Epidermal melanocyte (primary cell): ENCODE results near the gene OCA2.
"Not testable (repeated sequence)": the region's sequence is repeated elsewhere in the genome, so short reads cannot be mapped to it uniquely, and the experiment has no call there.

Source experiments
- DNase-seq: peaks from one replicate; pipeline ENCODE4 v3.0.0; 2011; ENCODE audit warnings: low spot score; ENCODE audit not compliant: insufficient read length

The OCA2 gene

DNA sequence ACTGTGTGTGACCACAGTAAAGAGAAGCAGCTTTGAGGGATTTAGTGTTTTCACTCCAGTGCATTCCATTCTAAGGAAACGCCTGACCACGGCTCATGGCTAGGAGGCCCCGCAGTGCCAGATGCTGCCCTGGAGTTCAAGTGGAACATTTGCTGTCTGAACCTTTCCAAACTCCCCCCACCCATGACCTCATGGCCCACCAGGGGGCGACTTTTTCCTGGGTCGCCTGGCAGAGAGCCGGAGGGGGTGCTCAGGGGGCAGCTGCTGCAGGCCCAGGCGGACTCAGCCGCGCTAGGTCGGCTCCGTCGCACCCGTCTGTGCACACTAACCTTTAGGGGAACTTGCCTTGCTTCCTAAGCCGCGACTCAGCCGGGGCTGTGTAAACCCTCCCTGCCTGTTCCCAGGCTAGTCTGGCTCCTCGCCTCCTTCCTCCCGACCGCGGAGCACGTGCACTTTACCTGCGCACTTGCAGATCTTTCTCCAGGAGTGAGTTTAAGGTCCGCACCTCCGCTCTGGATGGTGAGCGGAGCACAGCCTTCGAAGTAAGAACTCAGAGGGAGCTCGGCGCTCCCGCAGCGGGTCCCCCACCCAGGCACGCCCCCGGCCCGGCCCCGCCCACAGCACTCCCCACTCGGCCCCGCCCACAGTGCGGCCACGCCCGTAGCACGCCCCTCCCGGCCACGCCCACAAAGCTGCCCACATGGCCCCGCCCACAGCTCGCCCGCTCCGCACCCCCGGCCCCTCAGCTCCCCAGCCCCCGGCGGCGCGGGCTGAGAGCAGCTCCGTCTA is at the start of gene OCA2:
Gene OCA2 (minus strand): TSS at position 550 of the 789 bp plus-strand sequence. CDS start 17,441 bp downstream, outside the sequence.
- DNase-seq = peak; percentile 60

DNA sequence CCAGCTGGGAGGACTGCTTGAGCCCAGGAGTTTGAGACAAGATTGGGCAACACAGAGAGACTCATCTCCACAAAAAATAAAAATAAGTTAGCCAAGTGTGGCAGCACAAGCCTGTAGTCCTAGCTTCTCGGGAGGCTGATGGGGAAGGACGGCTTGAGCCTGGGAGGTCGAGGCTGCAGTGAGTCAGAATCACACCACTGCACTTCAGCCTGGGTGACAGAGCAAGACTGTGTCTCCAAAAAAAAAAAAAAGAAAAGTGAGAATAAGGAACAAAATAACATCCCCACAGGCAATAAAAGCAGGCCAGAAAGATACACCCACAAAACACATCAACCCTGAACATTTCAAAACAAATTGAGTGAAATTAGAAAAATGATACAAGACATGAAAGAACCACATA is 48.7 kb upstream of the OCA2 start:
- no peak for DNase-seq

DNA sequence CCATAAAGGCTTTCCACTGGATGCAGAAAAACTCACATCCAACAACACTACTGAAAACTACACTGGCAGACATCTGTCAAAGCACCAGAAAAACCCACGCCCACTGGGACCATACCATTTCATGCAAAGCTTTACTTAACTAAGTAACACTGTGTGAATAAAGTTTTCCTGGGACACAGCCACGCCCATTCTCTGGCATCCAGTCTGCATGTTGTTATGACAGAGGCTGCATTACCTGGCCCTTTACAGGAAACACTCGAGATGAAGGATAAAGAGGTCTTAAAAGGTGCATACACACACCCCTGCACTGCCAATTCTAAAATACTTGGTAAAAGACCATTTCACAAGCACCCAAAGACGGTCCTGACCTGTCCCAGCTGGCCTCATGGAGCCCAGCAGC is 46.3 kb upstream of the OCA2 start:
- not testable (repeated sequence) for DNase-seq

DNA sequence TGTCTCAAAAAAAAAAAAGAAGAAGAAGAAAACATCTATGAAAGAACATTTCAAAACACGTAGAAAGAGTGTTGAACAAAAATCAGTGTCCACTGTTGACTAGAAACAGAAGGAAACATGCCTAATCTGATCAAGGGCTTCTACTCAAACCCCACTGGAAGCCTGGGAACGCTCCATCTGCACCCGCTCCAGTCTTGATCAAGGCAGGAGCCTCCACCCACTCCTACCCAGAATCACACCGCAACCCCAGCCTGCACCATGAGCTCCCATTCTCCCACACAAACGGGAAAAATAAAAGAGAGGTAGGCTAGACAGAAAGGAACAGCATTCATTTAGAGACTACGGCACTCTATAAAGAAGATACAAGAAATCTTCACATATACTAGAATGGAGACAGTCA is 40.9 kb upstream of the OCA2 start:
- no peak for DNase-seq

DNA sequence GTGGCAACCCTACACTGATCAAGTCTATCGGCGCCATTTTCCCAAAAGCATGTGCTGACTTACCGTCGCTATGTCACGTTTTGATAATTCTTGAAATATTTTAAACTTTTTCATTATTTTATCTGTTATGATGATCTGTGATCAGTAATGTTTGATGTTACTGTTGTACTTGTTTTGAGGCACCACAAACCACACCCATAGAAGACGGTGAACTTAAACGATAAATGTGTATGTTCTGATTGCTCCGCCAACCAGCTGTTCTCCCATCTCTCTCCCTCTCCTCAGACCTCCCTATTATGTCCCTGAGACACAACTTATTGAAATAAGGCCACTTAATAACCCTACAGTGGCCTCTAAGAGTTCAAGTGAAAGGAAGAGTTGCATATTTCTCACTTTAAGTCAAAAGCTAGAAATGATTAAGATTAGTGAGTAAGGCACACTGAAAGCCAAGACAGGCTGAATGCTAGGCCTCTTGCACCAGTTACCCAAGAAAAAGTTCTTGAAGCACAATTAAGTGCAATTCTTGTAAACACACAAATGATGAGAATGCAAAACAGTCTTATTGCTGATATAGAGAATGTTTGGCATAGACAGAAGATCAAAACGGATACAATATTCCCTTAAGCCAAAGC is 38.4 kb upstream of the OCA2 start:
- DNase-seq = not testable (repeated sequence)

DNA sequence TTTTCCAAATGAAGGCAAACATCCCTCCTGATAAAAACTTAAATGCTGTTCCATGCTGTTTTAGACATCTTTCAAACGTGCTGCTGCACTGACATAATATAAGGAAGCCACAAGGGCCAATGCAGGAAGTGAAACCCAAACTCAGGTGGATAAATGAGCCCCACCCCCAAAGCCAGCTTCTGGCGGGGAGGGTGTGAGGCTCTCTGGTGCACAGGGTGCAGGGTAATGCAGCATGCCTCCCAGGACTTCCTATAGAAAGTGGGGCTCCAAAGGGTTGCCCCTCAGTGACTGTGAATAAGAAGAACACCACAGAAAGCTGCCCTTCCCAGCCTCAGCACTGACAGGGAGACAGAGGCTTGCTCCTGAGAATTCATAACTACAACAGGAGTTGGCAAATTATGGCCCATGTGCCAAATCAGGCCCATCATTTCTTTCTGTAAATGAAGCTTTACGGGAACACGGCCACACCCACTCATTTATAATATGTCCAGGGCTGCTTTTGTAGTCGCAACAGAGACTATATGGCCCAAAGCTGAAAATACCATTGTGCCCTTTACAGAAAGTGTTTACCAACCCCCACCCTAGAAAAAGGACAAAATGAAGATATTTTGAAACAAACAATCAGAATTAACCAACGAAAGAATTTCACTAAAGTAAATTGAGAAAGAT is 37.3 kb upstream of the OCA2 start:
- DNase-seq = not testable (repeated sequence)

DNA sequence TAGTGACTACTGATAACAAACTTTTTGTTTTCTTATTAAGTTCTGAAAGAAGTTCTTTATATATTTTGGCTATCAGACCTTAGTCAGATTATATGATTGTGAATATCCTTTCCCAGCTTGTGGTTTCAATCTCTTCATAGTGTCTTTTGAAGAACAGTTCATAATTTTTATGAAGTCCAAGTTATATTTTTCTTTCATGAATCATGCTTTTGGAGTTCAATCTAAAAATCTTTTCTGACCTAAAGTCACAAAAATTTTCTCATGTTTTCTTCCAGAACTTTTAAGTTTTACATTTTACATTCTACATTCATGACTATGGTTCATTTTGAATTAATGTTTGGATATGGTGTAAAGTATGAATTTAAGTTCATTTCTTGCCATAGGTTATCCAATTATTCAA is 34.2 kb upstream of the OCA2 start:
- no peak for DNase-seq

DNA sequence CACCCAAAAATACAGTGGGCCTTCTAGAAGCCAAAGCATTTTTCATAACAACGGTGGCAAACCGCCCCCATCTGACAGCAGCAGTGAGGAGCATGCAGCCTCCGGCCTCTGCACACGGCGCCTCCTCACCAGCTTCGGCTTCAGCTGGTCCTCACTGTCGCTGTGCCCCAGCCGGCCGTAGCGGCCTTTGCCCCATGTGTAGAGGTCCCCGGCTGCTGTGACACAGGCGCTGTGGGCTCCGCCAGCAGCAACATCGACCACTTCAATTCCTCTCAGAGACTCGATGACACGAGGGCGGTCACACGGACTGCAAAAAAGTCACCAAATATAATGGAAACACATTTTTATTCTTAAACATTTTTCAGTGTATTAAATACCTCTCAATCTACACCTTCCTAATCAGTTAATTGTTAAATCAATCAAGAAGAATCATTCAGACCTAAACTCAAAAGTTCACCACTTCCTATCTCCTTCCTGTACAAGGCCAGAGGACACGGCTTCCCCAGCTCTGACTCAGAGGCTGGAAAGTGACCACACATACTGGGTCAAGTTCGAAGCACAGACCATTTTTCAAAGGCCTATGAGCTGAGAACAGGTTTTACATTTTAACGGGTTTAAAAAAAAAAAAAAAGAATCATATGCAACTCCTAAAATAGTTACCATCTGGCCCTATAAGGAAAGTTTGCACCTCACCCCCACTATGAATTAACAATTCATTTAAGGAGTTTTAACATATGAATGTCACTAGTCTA is 33.6 kb upstream of the OCA2 start:
- no peak for DNase-seq

DNA sequence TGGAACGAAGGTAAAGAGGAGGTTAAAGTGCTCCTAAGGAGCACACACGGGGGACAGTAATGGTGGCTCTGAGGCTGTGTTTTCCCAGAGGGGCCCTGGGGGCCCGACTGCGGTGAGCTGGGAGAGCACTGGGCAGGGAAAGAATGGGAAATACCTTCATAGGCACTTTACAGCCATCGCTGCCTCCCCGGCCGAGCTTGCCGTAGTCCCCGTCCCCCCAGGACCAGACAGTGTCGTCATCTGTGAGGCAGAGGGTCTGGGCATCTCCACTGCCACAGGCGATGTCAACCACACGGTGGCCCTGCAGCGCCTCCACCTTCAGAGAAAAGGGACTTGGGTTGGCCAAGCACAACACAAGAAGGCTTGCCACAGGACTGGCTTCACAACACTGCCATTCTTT is 32.8 kb upstream of the OCA2 start:
- DNase-seq = no peak

DNA sequence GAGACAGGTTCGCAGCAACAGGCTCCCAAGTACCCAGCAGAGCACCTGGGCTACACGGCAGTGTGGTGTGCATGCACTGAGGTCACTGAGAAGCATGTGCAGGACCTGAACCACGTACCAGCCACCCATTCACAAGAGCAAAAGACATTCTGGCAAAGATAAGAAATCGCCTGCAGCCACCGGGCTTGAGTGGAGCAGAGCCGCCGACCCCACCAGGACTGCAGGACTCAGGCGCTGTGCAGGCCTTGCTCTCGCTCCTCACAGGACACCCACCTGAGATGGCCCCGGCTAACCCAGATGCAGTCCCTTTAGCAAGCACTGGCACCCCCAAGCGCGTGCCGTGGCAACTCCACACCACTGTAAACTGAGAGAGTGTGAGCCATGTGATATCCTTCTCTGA is 32.3 kb upstream of the OCA2 start:
- no peak for DNase-seq

DNA sequence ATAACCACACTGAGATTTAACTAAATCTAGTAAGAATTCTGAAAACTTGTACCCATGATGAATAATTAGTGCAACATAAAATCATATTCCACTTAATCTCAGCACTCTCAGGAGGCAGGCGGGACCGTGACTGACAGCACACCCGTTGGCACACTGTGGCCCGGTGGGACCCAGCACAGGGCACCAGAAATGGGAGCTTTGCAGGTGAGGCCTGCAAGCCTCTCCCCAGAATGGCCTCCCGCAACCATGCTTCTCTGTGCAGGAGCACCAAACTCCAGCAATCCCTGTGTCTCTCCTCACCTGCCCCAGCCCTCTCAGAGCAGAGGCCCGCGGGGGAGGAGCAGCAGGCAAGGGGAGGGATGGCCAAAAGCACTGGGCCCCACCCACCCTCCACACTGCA is 31.5 kb upstream of the OCA2 start:
- no peak for DNase-seq

DNA sequence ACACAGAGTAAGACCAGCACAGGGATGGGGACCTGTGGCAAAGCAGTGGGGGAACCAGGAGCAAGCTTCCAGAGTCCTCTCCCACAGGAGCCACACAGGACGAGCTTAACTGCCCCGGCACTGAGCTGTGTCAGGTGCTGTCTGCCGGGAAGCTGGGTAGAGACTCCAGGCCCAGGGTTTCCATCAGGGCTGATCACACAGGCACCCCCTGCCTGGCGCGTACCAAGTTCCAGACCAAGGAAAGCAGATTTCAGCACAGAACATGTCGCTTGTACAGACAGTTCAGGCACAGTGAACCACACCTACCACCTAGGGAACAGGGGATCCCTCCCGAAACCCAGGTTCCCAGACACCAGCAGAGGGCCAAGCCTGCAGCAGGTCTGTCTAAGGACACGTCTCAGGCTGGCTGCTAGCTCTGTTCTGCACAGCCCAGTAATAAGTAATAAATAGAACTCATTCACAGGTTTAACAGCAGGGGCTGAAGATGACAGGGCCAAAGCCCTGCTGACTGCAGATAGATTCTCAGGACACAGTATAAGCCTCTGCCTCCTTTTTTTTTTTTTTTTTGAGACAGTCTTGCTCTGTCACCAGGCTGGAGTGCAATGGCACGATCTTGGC is 30.2 kb upstream of the OCA2 start:
- DNase-seq = no peak

DNA sequence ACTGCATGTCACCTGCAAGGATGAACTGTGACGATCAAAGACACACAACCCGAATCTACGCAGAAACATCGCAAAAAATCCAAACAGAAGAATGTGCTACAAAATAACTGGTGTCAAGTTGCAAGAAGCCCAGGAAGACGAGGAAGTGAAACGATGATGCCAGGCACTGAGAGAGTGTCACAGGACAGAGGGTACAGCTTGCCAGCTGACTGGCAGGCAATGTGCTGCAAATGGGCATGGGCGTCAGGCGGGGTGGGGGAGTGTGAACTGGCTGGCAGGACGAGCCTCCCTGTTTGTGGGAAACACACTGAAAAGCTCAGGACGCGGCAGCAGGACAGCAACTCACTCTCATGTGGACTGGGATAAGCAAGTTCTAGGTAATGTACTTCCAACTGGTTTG is 28.9 kb upstream of the OCA2 start:
- DNase-seq = no peak

DNA sequence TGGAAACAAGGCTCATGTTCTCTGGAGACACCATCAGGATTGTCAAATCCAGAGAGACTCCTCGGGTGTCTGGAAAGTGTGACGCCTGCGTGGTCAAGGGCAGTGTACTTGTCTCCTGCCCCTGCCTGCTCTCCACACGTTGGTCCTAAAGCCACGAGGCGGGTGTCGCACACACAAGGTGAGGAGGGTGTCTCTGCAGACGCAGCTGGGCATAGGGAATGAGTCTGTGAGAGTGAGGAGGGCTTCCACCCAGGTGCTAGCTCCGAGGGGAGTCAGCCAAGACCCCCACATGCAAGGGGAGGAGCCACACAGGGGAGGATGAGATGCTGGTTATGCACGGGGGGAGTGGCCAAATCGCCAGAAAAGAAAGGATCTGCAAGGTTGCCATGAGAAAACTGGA is 27.9 kb upstream of the OCA2 start:
- no peak for DNase-seq

DNA sequence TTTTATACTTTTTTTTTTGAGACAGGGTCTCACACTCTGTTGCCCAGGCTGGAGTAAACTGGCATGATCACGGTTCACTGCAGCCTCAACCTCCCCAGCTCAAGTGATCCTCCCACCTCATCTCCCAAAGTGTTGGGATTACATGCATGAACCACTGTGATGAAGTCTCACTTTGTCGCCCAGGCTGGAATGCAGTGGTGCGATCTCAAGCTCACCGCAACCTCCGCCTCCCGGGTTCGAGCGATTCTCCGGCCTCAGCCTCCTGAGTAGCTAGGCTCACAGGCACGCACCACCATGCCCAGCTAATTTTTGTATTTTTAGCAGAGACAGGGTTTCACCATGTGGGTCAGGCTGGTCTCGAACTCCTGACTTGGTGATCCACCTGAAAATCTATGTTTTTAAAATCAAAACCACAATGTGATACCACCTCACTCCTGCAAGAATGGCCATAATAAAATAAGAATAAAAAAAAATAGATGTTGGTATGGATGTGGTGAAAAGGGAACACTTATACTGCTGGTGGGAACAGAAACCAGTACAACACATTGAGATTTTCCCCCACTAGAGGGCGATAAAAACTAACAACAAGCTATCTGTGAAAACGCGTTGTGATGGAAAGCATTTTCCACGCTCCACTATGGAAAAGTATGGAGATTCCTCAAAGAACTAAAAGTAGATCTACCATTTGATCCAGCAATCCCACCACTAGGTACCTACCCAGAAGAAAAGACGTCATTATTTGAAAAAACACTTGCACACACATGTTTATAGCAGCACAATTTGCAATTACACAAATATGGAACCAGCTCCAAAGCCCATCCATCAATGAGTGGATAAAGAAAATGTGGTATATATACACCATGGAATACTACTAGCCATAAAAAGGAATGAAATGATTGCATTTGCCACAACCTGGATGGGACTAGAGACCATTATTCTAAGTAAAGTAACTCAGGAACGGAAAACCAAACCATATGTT is 26.8 kb upstream of the OCA2 start:
- no peak for DNase-seq

DNA sequence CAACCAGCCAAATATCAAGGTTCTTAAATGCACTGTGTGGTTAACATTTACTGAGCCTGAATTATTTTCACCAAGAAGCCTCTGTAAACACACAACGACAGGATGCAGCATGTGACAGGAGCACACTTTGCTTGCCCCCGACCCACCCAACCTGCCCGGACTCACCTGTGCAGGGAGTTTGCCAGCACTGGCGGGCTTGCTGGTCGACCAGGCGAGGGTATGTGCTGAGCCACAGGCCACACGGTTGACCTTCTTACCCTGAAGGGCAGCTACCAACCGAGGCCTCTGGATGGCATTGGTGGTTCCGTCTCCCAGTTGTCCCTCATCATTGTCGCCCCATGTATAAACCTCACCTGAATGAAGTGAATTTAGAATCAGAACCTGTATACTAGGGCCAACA is 25.7 kb upstream of the OCA2 start:
- no peak for DNase-seq

DNA sequence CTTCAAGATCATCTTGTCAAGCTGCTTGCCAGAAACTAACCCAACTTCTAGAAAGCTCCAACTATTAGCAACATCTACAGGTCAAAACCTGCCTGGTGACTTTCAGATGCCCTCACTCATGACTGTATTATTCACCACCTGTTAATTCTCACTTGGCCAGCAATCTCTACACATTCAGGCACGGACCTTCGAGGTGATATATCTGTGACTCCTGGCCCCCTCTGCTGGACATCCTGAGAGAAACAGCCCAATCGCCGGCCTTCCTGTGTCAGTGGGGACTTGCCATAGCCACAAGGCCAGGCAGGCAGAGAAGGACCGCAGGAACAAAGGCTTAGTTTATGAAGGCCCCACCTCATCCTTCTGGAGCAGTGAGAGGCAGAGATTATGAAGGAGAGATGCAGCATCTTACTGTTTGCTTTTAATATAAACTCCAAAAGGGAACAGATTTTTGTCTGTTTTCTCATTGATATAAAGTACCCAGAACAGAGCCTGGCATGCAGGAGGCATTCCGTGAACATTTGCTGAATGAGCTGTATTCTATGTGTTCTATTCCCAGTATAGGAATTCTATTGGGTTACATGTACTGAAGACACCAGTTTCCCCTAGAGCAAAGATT is 24.4 kb upstream of the OCA2 start:
- peak; percentile 77 for DNase-seq

DNA sequence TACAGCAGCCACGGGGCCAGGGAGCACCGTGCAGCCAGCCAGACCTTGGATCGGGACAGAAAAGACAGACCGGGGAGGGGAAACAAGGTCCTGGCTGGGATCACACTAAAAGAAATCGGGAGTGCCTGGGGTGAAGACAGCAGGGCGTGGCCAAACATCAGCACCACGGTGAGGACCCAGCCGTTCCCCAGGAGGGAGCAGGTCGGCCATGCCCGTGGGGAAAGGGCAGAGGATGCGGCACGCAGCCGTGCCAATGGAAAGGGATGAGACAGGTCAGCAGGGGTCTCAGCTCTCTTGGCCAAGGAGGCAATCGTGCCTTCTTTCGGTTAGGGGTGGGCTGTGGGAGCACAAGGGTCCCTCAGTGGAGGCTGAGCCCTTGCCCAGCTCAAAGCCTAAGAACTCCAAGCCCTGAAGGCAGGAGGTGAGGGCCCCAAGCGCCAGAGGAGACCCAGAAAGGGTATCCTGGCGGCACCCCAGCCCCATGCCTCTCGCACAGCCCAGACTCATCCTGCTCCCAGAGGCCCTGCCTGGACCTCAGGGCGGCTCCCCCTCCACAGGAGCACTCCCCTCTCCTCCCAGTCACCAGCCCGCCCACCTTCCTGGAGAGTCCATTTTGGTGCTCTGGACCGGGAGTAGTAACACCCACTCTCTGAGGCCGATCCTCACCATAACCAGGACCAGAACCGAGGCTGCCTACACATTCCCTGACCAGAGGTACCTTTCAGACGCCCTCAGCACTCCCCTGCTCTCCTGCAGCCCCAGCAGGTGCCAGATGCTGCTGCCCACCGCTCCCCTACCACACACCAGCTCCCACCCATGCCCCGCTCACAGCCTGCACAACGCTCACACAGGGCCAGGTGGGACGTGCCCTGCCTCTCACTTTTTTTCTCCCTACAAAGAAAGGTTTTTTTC is 23.2 kb upstream of the OCA2 start:
- DNase-seq = no peak

DNA sequence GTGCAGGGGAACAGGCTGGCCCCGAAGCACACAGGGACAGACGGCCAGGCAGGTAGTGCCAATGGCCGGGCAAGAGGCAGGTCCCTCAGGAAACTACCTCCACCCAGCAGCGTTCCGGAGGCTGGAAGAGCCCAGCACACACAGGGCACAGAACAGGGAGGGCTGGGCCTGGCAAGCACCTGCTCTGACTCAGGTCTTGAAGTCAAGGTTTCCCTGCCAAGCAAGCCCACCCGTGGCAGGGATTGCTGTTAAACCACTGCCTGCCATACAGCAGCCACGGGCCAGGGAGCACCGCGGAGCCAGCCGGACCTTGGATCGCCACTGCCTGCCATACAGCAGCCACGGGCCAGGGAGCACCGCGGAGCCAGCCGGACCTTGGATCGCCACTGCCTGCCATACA is 22.5 kb upstream of the OCA2 start:
- DNase-seq = not testable (repeated sequence)
